GM19395 (cell line): ENCODE measurements around the gene PPFIBP2.

Experiments used
- ATAC-seq: cut with Tn5 transposase; IDR thresholded peaks from one replicate; pipeline ENCODE4 v1.9.1; 2021; ENCODE audit warnings: mild to moderate bottlenecking, moderate library complexity; ENCODE audit not compliant: unreplicated experiment

Gene PPFIBP2

GRCh38 chr11:7513234-7514098 is at the start of gene PPFIBP2:
Gene PPFIBP2, plus strand, starts transcription at chr11:7513999. Its CDS starts 35,477 bp downstream, at chr11:7549476.
- peak; percentile 68 for ATAC-seq

- ATAC-seq: peak; percentile 64
Measured at GRCh38 chr11:7467652-7468051, 46.1 kb upstream of the PPFIBP2 start.

DNA sequence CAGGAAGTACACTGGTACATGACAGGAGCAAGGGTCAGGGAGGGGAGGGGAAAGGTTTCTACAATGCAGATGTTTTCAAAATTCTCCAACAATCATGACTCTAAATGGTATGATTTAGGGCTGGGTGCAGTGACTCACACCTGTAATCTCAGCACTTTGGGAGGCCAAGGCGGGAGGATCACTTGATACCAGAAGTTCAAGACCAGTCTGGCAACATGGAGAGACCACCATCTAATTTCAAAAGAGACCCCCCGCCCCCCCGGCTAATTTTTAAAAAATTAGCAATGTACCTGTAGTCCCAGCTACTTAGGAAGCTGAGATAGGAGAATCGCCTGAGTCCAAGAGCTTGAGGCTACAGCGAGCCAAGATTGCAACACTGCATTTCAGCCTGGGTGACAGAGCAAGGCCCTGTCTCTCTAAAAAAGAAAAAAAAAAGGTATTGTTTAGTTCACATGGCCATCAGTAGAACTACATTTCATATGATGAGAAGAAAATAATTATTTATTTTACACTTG is 44.4 kb upstream of the PPFIBP2 start:
- no peak for ATAC-seq

DNA sequence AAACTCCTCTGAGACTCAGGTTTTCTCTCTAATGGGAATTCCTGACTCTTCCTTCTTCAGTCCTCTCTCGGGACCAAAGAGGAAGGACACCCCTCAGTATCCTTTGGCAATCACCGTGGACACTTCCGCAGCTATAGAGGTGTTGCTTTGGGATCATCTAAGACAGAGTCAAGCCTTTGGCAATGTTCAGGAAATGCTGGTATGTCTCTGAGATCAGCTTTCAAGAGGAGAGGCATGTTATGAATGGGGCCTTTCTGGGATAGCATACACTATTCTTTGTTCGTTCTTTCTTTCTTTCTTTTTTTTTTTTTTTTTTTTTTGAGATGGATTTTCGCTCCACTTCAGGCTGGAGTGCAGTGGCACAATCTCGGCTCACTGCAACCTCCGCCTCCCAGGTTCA is 42.7 kb upstream of the PPFIBP2 start:
- ATAC-seq: no peak

GRCh38 chr11:7473717-7474116 is 40.1 kb upstream of the PPFIBP2 start:
- no peak for ATAC-seq

DNA sequence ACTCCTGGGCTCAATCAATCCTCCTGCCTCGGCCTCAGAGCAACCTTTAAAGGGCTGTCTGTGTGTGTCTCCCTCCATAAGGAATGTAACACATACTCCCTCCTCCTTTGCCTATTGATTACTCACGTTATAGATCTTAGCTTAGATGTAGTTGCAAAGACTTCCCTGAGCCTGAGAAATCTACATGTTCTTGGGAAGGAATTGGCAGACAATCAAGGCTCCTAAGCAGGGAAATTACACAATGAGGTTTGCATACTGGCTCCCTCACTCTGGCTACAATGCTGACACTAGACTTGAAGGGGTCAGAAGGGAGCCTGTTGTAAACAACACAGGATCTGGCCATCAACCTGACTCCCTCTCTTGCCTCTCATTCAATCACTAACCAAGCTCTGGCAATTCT is 33.7 kb upstream of the PPFIBP2 start:
- ATAC-seq: no peak

- no peak for ATAC-seq
Measured at GRCh38 chr11:7484131-7484530, 29.7 kb upstream of the PPFIBP2 start.

GRCh38 chr11:7484645-7485044 is 29.2 kb upstream of the PPFIBP2 start:
- no peak for ATAC-seq

GRCh38 chr11:7485186-7486097 is 28.4 kb upstream of the PPFIBP2 start, which contains the start of gene OLFML1:
Gene OLFML1, plus strand, starts transcription at chr11:7485506. Its CDS starts 370 bp downstream, at chr11:7485876.
- no peak for ATAC-seq

DNA sequence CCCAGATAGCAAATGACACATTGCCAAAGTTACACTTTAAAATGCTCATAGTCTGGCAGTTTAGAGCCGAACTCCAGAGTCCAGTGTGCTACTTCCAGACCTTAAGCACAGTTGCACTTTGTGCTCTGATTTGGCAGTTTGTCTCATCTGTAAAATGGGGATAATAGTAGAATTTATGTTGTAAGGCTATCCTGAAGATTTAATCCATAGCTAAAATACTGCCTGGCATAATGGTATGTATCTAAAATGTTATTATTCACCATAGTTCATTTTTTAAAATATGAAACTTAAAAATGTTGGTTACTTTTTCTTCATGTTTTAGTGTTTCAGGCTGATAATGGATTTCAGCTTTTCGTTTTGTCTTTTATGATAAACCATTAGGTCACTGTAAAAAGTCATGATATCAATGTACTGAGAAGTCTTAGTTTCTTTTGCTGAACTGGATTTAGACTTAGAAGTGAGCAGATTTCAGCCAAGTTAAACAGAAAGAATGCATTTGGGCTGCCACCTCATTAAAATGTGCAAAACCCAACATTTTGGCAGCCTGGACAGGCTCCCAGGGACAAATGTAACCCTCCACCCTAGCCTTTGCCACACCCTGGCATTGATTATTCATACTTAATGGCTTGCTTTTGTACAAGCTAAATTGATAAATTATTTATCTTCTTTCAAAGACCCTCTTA is 27.6 kb upstream of the PPFIBP2 start:
- no peak for ATAC-seq

- no peak for ATAC-seq
Measured at GRCh38 chr11:7486781-7487140, 27.0 kb upstream of the PPFIBP2 start.

DNA sequence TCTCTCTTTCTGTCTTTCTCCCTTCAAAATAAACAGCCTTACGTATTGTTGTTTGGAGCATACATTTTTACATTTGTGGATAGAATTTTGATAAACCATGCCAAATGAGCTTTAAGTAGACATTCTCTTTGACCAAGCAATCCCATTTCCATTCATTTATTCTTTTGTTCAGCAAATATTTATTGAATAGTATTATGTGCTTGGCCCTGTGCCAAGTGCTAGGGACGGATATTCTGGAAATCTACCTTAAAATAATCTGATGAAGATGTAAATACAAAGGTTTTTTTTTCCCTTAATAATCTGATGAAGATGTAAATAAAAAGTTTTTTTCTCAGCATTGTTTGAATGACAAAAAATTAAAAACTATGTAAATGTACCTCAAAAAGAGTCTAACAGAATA is 26.4 kb upstream of the PPFIBP2 start:
- no peak for ATAC-seq

DNA sequence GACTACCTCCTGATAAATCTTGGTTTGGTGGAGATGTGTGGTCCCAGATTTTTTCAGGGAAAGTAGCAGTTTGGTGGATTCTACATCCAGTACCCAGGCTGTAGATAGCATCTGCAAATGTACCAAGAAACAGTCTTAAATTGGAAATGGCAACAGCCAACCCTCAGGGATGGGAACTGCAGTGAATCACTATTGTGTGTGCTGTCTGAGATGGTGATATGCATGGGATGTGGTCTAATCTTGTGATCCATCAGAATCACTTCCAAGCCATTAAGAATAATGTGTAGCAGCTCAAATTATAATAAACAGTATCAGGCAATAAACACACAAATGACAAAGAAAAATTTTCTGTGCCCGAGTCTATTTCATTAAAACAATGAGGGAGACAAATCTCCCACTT is 25.1 kb upstream of the PPFIBP2 start:
- ATAC-seq: no peak

GRCh38 chr11:7489376-7489775 is 24.4 kb upstream of the PPFIBP2 start:
- no peak for ATAC-seq

DNA sequence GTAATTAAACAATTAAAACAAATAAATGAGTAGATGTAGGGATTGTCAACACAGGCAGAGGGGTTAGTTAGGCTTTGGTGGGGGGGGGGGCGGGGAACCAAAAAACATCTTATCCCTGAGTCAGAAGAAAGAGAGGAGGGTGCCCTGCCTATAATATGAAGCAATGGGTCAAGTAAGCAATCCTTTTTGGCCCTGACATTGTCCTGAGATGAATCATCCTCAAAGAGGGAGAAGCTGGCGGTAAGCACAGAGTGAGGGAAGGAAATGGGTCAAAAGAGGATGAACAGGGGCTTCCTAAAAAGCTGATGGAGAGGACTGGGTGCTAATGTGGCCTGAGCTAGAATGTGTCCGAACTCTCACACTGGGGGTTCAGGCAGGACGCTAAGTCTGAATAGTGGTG is 23.7 kb upstream of the PPFIBP2 start:
- ATAC-seq: no peak

DNA sequence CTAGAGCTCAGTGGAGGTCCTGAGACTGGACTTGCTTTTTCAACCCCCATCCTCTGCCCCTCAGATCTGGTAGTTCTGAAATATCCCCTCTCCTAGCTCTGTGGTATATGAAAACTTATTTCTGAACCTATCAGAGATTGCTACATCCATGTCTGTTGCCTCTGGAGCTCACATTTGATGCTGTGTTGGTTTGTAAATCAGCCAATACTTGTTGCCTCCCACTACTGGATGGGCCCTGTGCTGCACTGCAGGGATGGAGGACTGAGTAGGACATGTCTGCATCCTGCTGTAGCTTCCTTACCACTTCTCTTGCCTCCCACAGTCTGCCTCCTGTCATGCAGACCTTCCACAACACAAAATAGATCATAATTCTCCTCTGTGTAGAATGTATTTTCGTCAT is 23.3 kb upstream of the PPFIBP2 start:
- ATAC-seq: no peak

DNA sequence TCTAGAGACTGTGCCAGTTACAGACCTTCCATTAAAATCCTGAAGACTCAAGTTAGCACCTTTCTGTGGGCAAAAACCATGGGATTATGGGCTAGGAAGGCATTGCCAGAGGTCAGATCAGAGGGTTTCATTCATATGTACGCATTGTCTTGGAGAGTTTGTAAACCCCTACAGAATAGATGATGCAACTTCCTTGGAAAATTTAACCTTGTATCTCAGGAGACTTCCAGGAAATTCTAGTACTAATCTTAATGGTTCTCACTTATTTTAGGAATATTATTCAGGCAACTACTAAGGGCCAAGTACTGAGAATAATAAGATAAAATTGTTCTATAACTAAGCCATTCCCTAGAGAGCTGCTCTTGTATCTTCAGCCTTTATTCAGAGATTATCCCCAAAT is 21.5 kb upstream of the PPFIBP2 start:
- no peak for ATAC-seq

- ATAC-seq: no peak
Measured at GRCh38 chr11:7493670-7494069, 20.1 kb upstream of the PPFIBP2 start.

DNA sequence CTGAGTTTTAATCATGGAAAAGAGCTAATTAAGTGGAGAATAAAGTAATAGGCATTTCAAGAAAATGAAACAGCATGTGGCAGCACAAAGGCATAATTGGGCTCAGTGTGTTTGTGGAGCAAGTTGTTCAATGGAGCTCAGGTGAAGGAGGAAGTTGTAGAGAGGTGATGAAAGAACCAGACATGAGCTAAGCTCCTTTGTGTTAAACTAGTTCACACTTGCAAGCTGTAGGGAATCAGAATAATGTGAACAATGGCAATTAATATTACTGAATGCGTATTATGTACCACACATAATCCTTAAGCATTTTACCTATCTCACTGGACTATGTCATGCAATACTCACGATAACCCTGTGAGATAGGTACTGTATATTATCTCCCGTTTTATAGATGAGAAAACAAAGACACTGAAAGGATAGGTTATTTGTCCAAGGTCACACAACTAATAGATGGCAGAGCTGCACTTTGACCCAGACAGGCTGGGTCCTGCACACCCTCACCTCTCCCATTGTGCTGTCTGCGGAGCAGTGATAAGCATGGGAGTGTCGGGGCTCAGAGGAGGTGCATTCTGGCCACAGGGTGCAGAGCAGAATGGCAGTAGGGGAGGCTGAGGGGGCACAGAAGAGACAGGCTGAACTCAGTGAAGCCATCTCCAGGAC is 19.6 kb upstream of the PPFIBP2 start:
- no peak for ATAC-seq

DNA sequence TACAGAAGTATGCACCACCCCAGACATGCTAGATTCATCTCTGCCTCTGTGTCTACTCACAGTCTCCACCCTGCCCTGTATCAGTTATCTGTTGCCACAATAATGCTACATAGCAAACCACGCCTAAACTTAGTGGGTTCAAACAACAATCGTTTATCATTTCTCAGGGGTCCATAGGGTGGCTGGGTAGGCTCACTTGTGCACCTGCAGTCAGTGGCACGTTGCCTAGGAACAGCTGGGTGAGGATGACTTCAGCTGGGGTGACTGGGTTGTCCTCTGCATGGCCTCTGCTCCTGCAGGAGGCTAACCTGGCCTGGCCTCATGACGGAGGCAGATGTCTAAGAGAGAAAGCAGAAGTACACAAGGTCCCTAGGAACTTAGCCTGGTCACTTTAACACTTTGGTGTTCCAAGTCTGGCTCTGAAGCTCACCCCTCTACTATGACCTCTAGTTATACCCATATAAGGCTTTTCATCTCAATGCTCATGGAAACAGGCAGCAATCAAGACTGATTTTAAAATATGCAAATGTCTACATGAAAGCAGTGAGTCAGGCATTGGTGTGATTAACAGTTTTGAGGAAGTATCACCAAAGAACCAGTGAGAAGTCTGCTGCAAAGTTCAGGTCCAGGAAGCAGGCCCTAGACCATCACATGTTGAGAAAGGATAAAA is 17.8 kb upstream of the PPFIBP2 start:
- peak; percentile 93 for ATAC-seq
